Central memory CD4-positive, alpha-beta T cell (primary cell): ENCODE data around the gene PEBP1.
A peak's percentile ranks its signal among the peaks of the same experiment; 100 is the strongest.
"Not testable (repeated sequence)": the region's sequence is repeated elsewhere in the genome, so short reads cannot be mapped to it uniquely, and the experiment has no call there.

Experiments used
- DNase-seq: peaks from one replicate; pipeline ENCODE4 v3.0.0; 2022
- total RNA-seq, 3 experiments: gene quantifications; one replicate each; lab custom pipeline; 2026; lab: John Stamatoyannopoulos, UW

Gene PEBP1
- total RNA-seq: 91.8 to 238 (median 182) reads per million in 3 experiments

DNA sequence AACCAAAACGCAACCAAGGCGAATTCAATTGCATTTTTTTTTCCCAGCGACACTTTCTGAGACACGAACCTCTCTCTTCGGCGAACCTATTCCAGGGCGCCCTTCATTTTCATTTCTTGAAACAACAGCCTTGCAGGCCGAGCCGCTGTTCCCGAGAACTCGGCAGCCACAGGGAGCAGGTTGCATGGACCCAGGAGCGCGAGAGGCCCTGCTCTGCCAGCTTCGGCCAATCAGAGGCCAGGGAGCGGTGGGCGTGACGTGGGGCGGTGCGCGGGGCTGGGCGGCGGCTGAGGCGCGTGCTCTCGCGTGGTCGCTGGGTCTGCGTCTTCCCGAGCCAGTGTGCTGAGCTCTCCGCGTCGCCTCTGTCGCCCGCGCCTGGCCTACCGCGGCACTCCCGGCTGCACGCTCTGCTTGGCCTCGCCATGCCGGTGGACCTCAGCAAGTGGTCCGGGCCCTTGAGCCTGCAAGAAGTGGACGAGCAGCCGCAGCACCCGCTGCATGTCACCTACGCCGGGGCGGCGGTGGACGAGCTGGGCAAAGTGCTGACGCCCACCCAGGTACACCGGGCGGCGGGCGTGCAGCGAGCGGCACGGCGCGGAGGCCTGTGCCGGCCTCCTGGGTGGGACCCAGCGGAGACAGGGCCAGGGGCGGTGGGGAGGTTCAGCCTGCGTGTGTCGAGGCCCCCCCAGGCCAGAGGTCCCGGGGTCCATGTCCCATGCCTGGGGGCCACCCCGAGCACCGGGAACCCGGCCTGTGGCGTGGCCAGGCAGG lies at the start of gene PEBP1:
TSS of gene PEBP1 (plus strand) at position 337 of the 771 bp plus-strand sequence. CDS start at position 423, 86 bp downstream.
- peak; percentile 88 for DNase-seq

DNA sequence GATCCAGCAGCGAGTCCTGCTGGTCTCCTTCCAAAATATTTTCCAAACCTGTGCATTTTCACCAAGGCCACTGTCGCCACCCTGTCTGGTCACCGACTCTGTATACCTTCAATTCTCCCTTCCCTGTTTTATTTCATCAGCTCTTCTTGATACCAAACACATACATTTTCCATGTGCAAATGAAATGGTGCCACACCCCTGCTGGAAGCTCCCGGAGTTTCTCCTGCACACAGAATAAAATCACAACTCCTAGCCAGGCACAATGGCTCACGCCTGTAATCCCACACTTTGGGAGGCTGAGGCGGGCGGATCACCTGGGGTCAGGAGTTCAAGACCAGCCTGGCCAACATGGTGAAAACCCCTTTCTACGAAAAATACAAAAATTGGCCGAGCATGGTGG lies 46.1 kb upstream of the PEBP1 start:
- DNase-seq: no peak

DNA sequence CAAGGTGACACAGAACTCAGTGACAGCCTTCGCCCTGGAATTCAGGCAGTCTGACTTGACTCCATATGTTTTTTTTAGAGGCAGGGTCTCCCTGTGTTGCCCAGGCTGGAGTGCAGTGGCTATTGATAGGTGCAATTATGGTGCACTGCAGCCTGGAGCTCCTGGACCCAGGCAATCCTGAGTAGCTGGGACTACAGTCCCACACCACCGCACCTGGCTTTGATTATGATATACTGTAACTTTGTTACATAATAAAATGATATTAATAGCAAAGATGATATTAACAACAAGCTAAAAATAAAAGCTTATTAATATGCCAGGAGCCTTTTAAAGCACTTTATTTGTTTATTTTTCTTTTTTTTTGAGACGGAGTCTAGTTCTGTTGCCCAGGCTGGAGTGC lies 41.9 kb upstream of the PEBP1 start:
- DNase-seq: no peak

DNA sequence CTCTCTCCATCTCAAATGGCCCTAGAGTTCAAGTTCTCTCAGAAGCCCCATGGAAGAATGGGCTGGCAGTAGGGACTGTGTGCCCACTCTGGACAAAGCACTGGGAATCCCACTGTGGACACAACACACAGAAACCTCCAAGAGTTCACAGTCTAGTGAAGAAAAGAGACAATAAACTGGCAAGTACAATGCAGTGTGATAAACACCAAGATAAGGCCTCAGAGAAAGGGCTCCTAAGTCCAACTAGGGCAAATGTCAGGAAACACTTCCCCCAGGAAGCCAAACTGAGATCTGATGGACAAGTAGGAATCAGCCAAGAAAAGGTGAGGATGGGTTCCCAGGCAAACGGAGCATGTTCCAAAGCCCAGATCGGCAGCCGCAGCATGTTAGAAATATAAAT lies 37.5 kb upstream of the PEBP1 start:
- no peak for DNase-seq

DNA sequence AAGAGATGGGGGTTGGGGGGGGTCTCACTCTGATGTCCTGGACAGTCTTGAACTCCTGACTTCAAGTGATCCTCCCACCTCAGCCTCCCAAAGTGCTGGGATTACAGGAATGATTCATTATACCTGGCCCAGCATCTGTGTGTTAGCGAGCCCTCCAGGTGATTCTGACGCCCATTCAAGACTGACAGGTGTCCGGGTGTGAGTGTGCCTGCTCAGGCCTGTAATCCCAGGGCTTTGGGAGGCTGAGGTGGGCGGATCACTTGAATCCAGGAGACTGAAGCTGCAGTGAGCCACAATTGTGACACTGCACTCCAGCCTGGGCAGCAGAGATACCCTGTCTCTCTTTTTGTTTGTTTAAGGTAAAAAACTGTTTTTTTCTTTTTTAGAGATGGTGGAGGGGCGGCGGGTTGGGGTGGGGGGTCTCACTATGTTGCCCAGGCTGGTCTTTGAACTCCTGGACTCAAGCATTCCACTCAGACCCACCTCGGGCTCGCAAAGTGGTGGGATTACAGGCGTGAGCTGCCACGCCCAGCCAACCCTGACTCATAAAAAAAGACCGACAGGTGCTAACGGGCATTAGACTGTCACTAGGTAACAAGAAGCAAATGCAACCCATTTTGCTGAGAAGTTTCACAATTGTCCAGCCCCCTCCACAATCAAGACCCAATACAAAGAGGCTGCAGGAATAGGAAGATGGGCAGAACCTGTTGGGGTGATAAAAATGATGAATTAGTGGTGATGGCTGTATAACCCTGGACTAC lies 36.8 kb upstream of the PEBP1 start:
- DNase-seq: no peak

DNA sequence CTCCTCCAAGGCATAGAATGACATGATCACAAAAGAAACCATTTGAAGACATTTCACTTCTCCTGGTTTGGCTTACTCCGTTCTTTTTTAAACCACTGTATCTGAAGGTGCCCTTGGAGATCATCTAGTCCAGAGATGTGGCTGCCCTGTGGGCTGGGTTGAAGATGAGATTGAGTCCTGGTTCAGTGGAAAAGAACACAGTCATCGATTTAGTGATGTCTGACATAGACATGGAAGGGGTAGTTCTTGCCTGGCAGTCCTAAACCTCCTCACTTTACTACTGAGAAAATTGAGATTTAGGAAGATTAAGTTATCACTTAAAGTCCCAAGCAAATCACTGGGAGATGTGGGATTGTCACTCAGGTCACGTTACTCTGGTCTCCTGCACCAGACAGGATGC lies 34.9 kb upstream of the PEBP1 start:
- DNase-seq: no peak

DNA sequence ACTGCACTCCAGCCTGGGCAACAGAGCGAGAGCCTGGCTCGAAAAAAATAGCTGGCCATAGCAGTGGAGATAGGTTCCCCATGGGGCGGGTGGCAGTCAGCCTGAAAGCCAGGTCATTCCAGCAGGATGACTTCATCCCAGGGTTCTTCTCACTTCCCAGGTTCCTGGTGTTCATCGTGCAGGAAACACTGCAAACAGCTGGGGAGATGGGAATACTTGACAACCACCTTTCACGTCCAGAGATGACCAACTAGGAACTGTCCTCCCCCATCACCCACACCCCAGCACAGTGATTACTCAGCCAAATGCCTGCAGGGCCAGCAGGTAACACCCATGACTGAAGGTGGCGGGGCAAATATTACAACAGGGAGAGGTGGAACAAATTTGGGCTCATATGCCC lies 33.9 kb upstream of the PEBP1 start:
- no peak for DNase-seq

DNA sequence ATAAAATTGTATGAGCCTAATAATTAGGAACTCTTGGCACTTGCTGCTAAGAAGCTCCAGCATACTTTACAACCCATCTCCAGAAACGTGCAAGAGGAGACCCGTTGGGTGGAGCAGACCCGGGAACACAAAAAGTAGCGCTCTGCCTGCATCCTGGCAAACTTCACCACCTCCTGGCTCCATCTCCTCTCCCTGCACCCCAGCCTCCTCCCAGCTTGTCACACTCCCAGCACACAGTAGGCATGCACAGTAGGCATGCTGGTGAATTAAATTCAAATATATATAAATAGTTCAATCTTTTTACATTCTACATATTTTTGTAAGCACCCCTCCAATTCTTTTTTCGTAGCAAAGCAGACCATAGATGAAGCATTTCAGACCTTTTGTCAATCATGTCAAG lies 33.3 kb upstream of the PEBP1 start:
- no peak for DNase-seq

DNA sequence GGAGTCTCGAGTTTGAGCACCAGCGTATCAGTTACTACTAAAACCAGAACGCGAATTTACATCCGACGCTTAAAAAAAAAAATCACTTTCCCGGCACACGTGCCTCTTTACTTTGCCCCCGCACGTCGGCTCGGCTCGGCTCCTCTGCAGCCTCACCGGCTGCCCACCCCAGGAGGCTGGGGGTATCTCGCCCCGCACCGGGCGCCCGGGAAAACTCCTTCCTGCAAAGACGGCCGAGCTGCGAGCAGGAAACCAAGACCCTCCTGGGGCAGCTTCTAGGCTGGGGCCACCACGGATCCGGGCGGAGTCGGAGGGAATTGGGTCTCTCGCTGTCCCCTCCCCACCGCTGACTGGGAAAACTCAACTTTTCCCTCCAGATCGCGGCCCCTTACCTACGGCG lies 32.7 kb upstream of the PEBP1 start:
- no peak for DNase-seq

DNA sequence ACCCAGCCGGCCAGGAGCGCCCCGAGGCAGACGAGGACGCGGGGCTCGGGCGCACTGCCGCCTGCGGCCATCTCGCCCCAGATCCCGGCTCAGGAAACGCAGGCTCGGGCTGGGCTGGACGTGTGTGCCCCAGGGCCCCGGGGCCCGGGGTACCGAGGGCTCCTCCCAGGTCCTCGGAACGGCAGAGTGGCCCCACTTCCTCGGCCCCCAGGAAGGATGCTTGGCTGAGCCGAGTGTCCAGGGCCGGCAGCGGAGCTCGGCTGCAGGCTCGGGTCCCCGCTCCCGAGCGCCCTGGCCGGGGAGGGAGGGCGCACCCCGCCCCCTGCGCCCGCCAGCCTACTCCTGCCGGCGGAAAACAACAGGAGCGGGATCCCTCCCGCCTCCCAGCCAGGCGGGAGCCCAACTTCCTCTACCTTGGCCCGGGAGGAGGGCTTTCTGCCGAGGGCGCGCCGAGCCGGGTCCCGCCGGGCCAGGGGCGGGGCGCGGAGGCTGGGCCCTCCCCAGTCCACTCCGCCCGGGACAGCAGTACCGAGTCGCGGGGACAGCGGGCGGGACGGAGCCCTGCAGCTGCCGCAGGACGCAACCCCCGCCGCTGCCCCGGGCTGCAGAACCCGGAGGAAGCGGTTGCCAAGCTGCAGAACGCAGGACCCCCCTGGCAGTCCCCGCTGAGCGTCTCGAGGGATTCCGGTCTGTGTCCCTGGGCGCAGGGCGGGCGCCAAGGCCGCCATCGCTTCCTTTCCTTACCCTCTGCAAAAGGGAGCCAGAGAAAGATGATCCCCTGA lies 32.1 kb upstream of the PEBP1 start, which contains the start of gene VSIG10:
TSS of gene VSIG10 (minus strand) at position 411 of the 782 bp plus-strand sequence. CDS start at position 71, 340 bp downstream.
- peak; percentile 11 for DNase-seq

DNA sequence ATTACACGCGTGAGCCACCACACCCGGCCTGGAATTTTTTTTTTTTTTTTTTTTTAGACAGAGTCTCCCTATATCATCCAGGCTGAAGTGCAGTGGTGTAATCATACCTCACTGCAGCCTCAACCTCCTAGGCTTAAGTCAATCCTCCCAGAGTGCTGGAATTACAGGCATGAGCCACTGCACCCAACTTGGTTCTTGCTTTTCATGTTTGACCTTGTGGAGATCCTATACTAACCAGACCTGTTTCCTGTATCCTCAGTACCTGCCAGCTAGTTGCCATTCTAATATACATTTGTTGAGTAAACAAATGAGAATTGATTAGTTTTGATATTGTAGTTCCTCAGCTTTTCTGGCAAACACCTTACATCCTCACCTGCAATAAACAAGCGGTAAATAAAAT lies 28.9 kb upstream of the PEBP1 start:
- no peak for DNase-seq

DNA sequence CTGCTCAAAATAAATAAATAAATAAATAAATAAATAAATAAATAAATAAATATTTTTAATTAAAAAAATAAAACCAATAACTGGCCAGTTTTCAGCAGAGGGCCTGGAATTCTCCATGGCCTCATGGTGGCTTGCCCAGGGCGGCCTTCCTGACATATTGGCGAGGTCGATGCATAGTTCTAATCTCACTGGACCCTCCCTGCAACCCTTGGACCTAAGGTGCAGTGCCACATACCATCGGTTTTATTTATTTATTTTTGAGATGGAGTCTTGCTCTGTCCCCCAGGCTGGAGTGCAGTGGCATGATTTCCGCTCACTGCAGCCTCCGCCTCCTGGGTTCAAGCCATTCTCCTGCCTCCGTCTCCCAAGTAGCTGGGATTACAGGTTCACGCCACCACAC lies 28.2 kb upstream of the PEBP1 start:
- no peak for DNase-seq

DNA sequence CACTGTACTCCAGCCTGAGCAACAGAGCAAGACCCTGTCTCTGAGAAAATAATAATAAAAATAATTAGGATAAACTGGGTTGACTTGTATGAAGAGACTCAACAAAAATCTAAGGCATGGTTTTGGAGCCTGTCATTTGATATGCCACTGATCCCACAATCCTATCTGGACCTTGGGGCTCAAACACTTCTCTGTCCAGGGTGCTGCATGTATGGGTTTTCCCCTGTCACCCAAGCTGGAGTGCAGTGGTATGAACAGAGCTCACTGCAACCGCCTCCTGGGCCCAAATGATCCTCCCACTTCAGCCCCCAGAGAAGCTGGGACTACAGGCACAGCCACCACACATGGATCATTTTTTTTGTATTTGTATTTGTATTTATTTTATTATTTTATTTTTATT lies 26.8 kb upstream of the PEBP1 start:
- DNase-seq: no peak

DNA sequence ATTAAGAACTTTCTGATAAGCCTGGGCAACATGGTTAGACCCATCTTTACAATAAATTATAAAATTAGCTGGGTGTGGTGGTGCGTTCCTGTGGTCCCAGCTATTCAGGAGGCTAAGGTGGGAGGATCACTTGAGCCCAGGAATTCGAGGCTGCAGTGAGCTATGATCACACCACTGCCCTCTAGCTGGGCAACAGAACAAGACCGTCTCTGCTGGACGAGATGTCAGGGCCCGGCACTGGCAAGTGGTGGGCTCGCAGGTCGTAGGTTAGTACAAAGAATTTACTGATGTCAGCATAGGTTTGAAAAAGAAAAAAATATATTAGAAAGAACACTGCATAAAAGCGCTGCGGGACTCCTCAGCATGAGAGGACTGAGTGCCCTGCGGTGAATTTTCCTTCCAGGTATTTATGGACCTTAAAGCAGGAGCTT lies 16.5 kb upstream of the PEBP1 start:
- no peak for DNase-seq

DNA sequence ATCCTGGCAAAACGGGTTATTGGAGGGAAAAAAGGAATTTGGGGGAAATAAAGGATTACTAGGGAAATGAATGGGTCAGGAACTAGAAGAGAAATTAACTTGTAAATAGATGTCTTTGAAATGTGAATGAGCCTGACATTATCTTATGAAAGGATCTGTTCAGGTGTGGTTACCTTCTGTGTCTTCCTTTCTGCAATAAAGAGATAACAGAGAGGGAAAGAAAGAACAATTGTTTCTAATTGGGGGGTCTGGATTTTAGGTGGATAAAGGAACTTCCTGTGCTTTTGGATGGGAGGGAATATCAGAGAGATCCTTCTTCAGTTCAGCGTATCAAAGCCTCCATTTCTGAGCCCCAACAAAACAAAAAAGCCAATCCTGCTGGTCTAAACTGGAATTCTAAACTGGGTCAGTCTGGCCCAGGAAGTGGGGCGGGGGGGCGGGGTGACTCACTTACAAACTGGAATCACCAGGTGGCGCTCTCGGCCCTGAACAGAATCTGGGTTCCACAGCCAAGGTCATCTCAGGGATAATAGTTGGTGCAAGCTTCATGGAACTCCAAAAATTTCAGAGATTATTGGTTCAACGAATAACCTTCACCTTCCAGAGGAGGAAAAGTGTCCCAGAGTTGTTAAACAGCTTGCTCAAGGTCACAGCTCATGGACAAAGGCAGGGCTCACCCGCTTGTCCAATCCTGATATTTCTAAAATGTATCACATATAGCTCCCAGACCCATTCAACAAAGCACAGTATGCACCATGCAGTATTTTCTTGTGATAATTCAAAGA lies 15.2 kb upstream of the PEBP1 start:
- DNase-seq: peak; percentile 44

DNA sequence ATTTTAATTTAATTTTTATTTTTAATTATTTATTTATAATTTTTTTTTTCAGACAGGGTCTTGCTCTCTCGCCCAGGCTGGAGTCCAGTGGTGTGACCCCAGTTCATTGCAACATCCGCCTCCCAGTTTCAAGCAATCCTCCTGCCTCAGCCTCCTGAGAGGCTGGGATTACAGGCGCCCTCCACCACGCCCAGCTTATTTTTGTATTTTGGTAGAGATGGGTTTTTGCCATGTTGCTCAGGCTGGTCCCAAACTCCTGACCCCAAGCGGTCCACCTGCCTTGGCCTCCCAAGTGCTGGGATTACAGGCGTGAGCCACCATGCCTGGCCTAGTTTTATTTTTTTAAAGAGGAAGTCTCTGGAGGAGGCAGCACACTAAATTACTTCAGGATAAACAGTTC lies 13.7 kb upstream of the PEBP1 start:
- no peak for DNase-seq

DNA sequence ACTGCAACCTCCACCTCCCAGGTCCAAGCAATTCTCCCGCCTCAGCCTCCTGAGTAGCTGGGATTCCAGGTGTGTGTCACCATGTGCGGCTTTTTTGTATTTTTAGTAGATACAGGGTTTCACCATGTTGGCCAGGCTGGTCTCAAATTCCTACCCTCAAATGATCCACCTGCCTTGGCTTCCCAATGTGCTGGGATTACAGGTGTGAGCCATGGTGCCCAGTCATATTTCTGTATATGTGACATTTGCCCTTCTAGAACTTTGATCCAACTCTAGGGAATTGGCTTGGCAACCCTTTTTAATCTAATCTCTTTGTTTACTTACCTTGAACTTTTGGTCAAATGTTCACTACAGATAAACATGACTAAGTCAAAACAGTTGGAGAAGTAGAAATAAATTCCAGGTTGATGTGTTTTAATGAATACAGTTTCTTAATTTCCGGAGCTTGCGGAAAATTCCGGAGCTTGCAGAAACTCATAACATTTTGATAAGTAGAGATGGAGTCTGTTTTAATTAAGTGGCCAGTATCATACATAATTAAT lies 11.5 kb upstream of the PEBP1 start:
- no peak for DNase-seq

DNA sequence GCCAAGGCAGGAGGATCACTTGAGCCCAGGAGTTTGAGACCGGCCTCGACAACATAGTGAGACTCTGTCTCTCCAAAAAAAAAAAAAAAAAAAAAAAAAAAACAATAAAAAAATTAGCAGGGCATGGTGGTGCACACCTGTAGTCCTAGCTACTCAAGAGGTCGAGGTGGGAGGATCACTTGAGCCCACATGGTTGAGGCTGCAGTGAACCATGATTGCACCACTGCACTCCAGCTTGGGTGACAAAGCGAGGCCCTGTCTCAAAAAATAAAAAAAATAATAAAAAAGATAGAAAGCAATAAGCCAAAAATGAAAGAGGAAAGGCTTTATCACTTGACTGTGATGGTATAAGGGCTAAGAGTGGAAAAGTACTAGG lies 10.2 kb upstream of the PEBP1 start:
- DNase-seq: no peak

DNA sequence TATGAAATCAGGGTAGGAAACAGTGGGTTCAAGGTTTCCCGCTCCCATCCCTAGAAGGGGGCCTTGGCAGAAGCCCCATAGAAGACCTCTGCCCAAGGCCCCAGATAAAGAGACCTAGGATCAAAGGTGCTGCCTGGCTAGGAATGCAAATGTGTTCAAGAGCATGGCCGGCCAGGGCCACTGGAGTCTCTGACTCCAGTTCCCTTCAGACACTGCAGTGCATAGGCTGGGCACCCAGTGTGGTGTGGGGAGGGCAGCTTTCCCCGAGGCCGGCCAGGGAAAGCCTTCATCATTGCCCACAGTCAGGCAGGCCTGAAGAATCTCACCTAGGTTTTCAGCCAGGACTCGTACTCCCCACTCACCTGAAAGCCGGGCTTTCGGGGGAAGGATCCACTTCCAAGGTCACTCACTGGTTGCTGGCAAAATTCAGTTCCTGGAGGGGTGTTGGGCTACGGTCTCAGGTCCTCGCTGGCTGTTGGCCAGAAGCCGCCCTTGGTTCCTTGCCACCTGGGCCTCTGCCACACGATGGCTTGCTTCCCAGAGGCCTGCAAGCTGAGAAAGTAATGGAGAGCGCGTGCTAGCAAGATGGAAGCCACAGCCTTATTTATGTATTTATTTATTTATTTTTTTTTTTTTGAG lies 9.7 kb upstream of the PEBP1 start:
- no peak for DNase-seq

DNA sequence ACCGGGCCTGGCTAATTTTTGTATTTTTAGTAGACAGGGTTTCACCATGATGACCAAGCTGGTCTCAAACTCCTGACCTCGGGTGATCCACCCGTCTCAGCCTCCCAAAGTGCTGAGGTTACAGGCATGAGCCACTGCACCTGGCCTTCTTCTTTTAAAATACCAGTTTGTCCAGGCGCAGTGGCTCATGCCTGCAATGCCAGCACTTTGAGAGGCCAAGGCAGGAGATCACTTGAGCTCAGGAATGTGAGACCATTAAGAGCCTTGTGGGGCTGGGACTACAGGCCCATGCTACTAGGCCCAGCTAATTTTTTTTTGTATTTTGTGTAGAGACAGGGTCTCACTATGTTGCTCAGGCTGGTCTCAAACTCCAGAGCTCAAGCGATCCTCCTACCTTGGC lies 8.1 kb upstream of the PEBP1 start:
- DNase-seq: no peak

DNA sequence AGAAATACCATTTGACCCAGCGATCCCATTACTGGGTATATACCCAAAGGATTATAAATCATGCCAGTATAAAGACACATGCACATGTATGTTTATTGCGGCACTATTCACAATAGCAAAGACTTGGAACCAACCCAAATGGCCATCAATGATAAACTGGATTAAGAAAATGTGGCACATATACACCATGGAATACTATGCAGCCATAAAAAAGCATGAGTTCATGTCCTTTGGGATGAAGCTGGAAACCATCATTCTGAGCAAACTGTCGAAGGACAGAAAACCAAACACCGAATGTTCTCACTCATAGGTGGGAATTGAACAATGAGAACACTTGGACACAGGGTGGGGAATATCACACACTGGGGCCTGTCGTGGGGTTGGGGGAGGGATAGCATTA lies 6.5 kb upstream of the PEBP1 start:
- not testable (repeated sequence) for DNase-seq

DNA sequence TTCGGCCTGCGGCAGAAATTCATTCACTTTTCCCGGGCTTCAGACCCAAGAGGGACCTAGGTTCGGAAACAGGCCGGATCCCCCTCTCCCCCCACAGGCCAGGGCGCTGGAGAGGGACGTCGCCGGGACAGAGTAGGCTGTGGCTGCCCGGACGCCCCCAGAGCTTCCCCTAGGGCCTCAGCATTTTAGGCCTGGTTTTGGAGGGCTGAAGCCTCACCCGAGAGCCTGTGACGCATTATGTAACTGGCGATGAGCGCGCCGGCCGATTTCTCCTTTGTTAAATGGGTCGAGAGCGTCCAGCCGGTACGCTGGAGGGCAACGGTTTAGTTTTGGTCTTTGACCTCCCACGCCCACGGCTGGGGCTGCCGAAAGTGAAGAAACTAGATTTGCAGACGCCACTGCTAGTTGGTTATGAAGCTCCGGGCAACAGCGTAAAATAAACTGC lies 657 bp downstream of the PEBP1 start:
- DNase-seq: peak; percentile 14
